ENCODE data around the gene MCF2L2.

Gene MCF2L2

DNA sequence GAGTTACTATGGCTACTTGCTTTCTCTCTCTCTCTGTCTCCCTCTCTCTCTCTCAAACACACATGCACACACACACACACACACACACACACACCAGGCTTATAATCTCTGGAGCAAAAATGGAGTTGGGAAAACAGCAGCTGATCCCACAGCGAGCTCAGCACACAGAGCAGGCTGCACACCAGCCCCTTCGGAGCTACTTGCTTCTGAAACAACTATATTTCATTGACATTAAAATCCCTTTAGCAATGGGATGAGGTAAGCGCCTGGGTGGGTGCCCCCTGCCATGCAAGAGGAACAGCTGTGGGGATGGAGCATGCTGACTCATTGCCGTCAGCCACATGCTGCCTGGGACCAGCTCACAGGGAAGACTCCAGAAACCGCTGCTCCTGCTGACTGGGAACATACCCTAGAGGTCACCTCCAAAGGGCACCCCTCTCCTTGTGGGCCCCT, 129.7 kb downstream of the MCF2L2 start:
- DNase-seq (ENCODE audit: low read depth in 2 of 3, low spot score in 1 of 3): no peak

DNA sequence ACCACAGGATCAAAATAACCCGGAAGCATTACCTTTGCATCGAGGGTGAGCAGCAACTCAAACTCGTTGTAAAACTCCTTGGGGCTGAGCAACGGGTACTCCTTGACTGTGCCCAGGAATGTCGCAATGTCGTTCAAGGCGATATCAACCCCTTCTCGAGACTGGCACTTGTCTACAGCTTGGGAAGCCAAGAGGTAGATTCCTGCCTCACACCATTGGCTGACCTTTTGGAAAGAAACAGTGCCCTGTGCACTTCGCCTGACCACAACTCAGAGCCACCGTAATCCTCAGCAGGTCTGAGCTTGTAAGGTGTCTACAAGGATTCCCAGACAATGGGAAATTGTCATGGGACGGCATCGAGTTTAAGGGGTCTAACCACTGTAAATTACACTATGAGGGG, 131.5 kb downstream of the MCF2L2 start:
- no peak for DNase-seq (ENCODE audit: low read depth in 2 of 3, low spot score in 1 of 3)

DNA sequence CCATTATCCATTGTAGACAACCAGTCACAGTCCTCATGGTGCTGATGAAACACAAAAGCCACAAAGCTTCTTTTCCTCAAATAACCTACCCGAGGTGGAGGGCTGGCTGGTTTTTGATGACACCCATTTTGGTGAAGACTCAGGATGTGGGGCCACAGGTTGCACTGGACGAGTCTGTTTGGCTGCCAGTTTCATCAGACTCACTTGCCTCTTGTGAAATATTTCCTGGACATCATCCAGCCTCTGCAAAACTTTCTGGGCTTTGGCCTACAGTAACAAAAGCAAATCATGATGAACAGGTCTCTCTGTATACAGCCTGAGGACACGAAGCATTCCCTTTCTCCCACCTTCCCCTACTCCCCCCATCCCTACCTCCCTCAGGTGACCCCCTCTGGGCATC, 133.2 kb downstream of the MCF2L2 start:
- no peak for DNase-seq (ENCODE audit: low read depth in 2 of 3, low spot score in 1 of 3)

DNA sequence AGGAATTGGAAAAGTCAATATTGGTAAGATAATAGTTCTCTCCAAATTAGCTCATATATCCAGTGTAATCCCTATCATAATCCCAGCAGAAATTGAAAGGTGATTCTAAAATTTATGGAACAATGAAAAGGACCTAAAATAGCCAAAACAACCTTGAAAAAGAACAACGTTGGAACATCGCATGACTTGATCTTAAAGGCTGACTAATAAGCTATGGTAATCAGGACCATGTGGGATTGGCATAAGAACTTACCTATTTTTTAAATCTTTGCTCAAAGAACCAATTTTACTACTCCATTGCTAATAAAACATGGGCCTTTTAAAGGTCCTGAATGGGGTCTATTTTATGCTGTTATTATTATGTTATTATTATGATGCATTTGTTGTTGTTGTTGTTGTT, 134.5 kb downstream of the MCF2L2 start:
- DNase-seq (ENCODE audit: low read depth in 2 of 3, low spot score in 1 of 3): no peak

DNA sequence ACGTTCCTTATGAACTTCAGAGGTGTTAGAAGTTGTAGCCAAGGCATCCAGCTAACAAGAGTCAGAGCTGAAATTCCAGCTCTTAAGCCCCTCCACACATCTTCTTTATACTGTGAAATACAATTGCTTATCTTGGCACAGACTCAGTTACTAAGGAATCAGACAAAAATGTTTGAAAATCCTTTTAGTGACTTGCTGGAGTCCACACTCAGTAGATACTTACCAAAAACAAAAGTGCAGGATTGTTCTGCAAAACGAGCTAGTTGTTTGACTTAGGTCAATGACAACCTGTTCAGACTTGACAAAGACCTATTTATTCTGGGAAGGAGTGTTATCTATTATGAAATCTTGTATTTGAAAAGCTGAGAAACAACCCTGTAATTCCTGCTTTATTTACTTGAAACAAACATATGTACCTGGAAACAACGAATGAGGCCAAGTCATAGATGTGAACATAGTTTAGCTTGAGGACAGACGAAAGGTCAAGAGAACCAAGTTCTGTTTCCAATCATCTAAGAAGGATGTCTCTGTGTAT, 136.9 kb downstream of the MCF2L2 start:
- DNase-seq (ENCODE audit: low read depth in 2 of 3, low spot score in 1 of 3): no peak

DNA sequence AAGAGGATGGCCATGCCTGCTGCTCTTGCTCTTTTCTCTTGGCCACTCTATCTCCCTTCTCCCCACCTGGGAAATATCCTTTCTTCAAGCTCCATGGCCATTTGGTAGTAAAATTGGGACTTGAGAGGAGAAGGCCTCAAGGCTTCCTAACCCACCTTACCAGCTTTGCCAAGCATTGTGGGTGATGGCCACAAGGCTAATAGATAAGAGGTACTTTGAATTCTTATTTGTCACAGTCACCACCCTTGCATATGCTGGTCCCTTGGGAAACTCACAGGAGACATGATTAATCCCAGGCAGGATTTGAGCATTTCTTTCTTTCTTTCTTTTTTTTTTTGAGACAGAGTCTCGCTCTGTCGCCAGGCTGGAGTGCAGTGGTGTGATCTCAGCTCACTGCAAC, 138.2 kb downstream of the MCF2L2 start:
- no peak for DNase-seq (ENCODE audit: low read depth in 2 of 3, low spot score in 1 of 3)

DNA sequence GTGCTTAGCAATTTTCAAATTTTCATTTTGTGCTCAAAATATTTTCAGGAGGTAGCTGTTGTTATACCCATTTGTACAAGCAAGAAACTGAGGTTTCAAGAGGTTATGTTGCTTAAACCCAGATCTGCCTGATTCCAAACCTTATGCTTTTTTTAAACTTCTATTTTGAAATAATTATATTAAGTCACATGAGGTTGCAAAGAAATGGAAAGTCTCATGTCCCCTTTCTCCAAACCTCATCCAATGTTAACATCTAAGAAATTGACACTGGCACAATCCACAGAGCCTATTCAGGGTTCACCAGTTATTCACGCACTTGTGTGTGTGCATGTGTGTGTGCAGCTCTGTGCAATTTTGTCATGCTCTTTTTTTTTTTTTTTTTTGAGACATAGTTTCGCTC, 140.3 kb downstream of the MCF2L2 start:
- DNase-seq (ENCODE audit: low read depth in 2 of 3, low spot score in 1 of 3): no peak

DNA sequence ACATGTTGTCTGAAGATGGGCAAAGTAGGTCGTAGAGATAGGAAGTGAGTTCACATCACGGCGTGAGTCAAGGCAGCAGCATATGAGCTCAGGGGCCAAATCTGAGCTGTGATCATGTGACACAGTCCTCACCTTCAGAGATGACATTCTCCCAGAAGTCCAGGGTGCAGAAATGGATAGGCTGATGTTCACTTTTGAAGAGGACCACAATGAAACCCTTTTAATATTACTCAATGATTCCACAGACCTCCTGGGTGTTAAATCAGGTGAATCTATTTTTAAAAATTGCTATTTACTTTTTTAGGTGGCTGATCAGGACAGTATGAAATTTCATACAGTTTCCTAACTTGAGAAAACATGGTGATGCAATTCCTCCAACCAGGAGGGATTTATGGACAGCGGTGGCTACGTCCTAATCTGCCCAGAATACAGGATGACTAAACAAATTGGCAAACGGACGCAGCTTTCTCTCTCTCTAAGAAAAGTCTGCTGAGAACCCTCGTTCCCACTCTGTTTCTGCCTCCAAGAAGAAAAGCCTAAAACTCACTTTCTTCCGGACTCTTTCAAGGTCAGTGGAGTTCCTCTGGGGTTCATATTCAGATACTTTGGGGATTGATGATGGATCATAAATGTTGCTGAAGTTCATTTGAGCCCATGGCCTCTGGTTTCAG, 141.0 kb downstream of the MCF2L2 start:
- no peak for DNase-seq (ENCODE audit: low read depth in 2 of 3, low spot score in 1 of 3)

DNA sequence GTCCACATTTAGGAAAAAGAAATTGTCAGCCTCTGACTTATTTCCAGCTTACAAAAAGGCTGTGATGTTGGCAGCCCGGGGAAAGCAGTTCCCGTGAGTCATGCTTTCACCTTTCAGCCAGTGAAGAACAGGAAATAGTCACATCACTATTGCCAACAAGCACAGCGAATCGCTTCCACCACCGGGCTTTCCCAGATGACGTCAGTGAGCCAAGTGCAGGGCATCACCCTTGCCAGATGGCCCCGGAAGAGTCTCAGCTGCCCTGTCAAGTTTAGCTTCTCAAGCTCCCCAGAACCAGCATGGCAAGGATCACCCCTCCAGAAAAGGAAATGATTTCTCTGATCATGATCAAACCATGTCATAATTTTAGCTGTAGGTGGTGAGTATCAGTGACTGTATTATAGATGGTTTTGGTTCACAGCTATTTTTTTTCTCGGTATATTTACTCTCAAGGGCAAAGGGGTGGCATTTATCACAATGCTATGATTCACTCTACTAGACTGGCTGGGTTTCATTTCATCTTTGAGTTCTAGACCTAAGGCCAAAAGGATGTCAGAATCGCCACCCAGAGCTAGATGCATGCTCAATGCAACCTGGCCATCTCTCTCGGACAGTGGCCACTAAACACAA, 142.5 kb downstream of the MCF2L2 start:
- DNase-seq (ENCODE audit: low read depth in 2 of 3, low spot score in 1 of 3): peak; percentile 92 to 97 (median 92)

DNA sequence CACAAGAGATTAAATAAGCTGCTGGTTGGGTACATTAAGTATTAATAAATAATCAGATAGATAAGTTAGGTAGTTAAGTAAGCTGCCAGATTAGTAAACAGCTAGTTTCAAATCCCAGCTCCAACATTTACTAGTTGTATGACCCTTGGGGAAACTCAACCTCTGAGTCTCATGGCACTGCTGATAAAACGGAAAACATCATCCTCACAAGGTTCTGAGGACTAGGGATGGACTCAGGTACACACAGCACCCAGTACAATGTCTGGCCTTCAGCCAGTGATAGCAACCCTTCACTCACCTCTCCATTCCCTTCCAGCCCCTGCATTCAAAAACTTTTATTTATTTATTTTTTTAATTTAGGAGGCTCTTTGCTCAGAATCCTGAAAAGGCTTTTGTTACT, 143.1 kb downstream of the MCF2L2 start:
- no peak for DNase-seq (ENCODE audit: low read depth in 2 of 3, low spot score in 1 of 3)

DNA sequence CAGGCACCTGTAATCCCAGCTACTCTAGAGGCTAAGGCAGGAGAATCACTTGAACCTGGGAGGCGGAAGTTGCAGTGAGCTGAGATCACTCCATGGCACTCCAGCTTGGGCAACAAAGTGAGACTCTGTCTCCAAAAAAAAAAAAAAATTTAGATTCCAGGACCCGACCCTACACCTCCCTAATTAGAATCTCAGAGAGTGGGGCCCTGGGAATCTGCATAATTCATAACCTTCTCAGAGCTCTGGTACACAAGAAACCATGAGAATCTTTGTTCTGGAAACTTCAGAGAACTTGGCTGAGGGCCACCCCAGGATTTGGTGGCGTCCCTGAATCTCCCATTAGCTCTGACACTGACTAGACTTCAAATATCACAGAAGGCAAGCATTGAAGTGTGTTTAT, 143.8 kb downstream of the MCF2L2 start:
- no peak for DNase-seq (ENCODE audit: low read depth in 2 of 3, low spot score in 1 of 3)

DNA sequence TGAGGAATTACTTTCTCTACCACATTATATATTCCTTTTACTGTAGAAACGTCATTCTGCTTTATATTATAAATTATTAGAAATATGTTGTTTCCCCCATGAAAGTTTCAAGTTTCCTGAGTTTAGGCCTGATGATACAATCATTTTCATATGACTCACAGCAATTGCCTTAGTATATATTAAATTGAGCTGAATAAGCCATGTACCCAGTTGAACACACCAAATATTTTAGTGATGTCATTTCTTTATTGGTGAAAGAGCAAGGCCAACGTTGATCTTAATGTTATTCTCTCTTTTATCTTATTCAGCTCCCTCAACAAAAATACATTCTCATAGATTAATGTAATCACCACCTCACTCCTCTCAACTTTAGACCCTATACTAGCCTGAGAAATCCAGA, 144.5 kb downstream of the MCF2L2 start:
- no peak for DNase-seq (ENCODE audit: low read depth in 2 of 3, low spot score in 1 of 3)

DNA sequence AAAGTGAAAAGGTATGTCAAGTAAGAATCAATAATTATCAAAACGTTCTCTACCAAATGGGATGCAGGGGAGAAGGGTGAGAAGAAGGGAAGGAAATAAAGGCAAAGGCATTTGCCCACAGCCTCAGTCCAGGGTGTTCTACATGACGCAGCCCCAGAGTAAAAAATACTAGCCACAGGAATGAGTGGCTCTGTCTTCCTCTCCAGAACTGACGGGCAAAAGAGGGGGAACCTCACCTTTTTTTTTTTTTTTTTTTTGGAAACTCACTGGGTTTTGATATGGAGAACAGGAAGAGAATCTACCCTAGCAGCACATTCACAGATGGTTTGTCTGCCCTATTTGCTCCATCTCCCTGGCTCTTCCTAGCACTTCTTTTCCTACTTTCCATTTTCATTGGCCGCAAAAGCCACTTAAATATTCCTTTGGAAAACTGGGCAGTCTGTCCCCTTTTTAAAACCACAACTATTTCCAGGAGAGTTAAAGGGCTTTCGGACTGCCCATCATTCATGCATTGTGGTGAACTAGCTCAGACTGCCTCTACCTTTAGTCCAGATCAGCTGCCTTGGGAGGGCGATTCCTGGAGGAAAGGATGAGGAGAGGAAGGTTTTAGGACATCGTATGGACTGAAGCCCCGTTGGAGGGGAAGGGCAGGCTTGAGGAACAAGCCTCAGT, 147.2 kb downstream of the MCF2L2 start:
- no peak for DNase-seq (ENCODE audit: low read depth in 2 of 3, low spot score in 1 of 3)

DNA sequence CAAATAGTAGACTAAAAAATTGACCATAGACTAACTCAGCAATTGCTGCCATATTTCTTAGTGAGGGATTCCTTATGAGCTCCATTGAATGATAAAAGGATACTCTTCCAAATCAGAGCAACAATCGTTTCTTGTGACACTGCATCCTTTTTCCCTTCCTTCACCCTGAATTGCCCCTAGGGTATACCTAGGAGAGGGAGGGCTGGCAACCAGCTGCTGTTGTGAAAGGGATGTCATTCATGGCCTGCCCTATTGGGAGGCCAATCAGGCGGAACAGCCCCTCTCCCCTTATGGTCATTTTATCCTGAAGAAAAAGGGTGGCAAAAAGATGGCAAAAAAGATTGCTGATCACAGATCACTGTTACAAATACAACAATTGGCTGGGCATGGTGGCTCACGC, 149.0 kb downstream of the MCF2L2 start:
- no peak for DNase-seq (ENCODE audit: low read depth in 2 of 3, low spot score in 1 of 3)

DNA sequence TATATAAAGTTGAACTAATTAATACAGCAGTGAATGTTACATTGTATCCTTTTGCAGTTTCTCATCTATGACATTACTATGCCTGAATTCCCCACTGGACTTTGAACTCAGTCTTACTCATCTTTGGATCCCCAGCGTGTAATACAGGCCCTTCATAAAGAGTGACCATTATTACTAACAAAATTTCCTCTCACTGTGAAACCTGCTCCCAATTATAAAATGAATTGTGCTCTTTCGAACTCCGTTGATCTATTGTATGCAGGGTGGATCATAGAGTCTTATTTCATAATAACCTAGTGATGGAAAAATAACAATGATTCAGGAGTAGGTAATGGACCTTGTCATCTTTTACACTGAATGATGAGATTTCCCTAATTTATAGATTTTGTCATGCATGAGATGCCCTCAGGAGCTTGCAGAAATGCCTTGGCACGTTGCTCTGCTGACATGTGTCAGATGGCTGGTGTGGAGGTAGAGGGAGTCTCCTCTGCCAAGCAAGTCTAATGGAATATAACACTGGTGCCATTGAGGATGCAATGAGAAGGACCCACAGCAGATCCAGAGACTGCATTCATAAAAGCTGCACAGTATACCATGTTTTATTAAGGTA, 149.8 kb downstream of the MCF2L2 start:
- DNase-seq (ENCODE audit: low read depth in 2 of 3, low spot score in 1 of 3): no peak

DNA sequence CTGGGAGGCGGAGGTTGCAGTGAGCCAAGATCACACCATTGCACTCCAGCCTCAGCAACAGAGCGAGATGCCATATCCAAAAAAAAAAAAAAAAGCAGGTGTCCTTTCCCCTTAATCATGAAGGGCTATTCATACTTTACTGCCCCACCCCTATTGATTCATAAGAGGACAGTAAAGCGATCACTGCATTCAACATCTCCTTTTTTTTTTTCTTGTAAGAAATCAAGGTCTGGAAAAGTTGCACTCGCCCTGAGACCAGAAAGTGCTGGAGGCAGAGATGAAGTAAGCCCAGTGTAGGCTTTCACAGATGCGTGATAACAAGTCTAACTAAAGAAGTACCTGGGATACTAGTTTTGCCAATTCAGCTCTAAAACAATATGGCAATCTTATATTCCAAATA, 151.2 kb downstream of the MCF2L2 start:
- DNase-seq (ENCODE audit: low read depth in 2 of 3, low spot score in 1 of 3): no peak

DNA sequence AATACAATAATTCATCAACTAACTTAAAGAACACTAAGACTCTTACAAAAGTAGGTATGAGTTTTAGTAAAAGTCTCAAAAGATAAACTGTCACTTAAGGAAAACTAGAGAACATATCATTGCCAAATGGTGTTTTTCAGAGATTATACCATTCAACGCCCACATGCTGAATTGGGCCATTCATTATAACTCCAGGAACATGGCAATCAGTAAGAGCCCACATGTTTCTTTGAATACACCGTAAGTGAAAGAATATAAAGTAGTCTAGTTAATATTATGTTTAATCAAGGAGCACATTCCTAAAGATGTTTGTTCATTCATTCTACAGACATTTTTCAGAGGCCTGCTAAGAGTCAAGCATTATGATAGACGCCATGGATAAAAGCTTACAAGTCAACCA, 152.5 kb downstream of the MCF2L2 start:
- DNase-seq (ENCODE audit: low read depth in 2 of 3, low spot score in 1 of 3): no peak

DNA sequence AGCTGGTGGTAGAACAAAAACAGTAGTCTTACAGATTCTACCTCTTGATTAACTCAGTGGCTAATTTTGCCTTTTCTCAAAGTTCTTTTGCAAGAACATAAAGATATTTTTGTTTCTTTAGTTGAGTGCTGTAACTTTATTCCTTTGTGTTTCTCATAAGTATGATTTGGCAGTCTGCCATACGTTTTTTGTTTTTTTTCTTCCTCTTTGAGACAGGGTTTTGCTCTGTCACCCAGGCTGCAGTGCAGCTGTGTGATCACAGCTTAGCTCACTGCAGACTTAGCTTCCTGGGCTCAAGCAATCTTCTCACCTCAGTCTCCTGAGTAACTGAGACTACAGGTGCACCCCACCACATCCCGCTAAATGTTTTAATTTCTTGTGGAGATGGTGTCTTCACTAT, 153.0 kb downstream of the MCF2L2 start:
- no peak for DNase-seq (ENCODE audit: low read depth in 2 of 3, low spot score in 1 of 3)

DNA sequence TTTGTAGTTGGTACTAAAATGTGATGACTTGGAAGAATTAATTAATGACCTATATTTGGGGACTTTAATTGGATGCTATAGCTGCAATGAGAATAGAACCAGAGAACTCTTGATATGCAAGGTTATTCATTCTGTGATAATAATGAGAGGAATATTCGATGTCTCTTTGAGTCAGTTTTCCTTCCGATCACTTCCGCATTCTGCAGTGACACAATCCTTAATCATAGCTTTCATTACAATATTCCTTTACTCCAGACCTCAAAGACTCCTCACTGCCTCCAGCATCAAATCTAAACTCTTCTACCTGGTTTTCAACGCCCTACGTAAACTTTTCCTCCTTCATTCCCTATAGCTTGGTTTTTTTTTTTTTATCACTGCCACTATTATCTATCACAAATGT, 153.8 kb downstream of the MCF2L2 start:
- no peak for DNase-seq (ENCODE audit: low read depth in 2 of 3, low spot score in 1 of 3)

DNA sequence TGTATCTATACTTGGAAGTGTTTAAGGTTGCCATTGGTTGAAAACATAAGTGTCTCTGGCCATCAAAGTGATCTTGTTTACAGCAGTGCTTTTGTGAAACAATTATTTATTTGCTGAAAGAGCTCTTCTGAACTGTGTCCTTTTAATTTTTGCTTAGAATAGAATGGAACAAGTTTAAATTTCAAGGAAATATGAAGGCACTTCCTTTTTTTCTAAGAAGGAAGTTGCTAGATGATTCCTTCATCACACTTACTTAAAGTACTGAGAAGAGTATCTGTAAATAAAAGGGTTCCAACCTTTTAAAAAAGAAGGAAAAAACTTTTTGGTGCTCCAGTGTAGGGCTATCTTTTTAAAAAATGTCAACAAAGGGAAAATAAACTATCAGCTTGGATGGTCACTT, 155.6 kb downstream of the MCF2L2 start:
- DNase-seq (ENCODE audit: low read depth in 2 of 3, low spot score in 1 of 3): no peak

DNA sequence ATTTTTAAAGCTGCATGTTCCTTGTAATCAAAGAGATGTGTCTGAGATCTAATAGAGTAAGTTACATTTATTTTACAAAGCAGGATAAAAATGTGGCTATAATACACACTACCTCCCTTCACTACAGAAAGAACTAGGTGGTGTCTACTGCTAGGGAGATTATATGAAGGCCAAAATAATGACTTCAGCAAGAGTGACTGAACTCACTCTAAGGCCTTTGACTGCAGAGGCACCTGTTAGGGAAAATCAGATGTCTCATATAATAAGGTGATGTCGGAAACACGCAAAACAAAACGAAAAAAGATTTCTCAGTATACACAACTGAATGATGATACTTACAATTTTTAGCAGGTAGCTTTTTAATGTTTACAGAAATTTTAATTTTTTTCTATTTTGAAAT, 156.3 kb downstream of the MCF2L2 start:
- DNase-seq (ENCODE audit: low read depth in 2 of 3, low spot score in 1 of 3): no peak

DNA sequence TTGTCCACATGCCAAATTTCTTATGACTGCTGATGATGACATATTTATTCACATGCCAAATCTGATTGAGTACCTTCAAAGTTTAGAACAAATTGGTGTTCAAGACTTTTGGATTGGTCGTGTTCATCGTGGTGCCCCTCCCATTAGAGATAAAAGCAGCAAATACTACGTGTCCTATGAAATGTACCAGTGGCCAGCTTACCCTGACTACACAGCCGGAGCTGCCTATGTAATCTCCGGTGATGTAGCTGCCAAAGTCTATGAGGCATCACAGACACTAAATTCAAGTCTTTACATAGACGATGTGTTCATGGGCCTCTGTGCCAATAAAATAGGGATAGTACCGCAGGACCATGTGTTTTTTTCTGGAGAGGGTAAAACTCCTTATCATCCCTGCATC, 158.1 kb downstream of the MCF2L2 start:
- no peak for DNase-seq (ENCODE audit: low read depth in 2 of 3, low spot score in 1 of 3)

All from stimulated activated CD4-positive, alpha-beta T cell treated with anti-CD3 and anti-CD28 coated beads, Interleukin-12 subunit alpha, Interleukin-12 subunit beta, amount 100 ng/mL, for 48 hours (primary cell).